H1 (cell line): ENCODE results near the gene CDK2. TPM values are rescaled to one million over a fixed set of nuclear protein-coding genes. Genes with fewer than 3 reads are reported as not detected.

Experiments used
- ATF3 ChIP-seq: IDR thresholded peaks from 2 replicates; pipeline ENCODE4 v1.6.1; 2011; ENCODE audit warnings: low read depth, mild to moderate bottlenecking, low read length; ENCODE audit not compliant: insufficient read depth
- CHD7 ChIP-seq: fragments of 300-600 bp; sonication (generic); IDR thresholded peaks from 2 replicates; pipeline ENCODE4 v1.7.1; 2012; ENCODE audit warnings: low read length, moderate library complexity, mild to moderate bottlenecking, inconsistent platforms; ENCODE audit not compliant: insufficient replicate concordance
- EZH2 ChIP-seq: fragments of 200-600 bp; sonication (generic); IDR thresholded peaks from 2 replicates; pipeline ENCODE4 v1.7.1; 2012; ENCODE audit warnings: low read depth, mild to moderate bottlenecking, moderate library complexity, low read length, inconsistent platforms; ENCODE audit not compliant: severe bottlenecking
- GTF2F1 ChIP-seq: IDR thresholded peaks from 2 replicates; pipeline ENCODE4 v1.6.1; 2012; ENCODE audit warnings: low read depth, low read length, improper control_type of control experiment, borderline replicate concordance
- JUND ChIP-seq: IDR thresholded peaks from 2 replicates; pipeline ENCODE4 v1.6.1; 2011; ENCODE audit warnings: mild to moderate bottlenecking, improper control_type of control experiment, low read length
- MAX ChIP-seq: IDR thresholded peaks from 2 replicates; pipeline ENCODE4 v1.6.1; 2012; ENCODE audit warnings: inconsistent platforms
- NANOG ChIP-seq: IDR thresholded peaks from 2 replicates; pipeline ENCODE4 v1.6.1; 2011; ENCODE audit warnings: low read length, low read depth, mild to moderate bottlenecking, inconsistent platforms; ENCODE audit not compliant: insufficient read depth, poor library complexity, severe bottlenecking
- POLR2A ChIP-seq, 2 experiments: IDR thresholded peaks; 1 replicate in 1 of 2; 2 replicates in 1 of 2; pipeline ENCODE4 v1.6.1; 2011; ENCODE audit warnings: low read depth in 2 of 2, low read length in 2 of 2, mild to moderate bottlenecking in 2 of 2; ENCODE audit errors: control extremely low read depth in 1 of 2
- RFX5 ChIP-seq: IDR thresholded peaks from 2 replicates; pipeline ENCODE4 v1.6.1; 2011; ENCODE audit warnings: low read depth, low read length, improper control_type of control experiment, borderline replicate concordance
- SP4 ChIP-seq: IDR thresholded peaks from 2 replicates; pipeline ENCODE4 v1.6.1; 2012; ENCODE audit warnings: low read length, inconsistent platforms
- TCF12 ChIP-seq: IDR thresholded peaks from 2 replicates; pipeline ENCODE4 v1.6.1; 2011; ENCODE audit warnings: low read depth, mild to moderate bottlenecking, low read length
- polyA plus RNA-seq, 7 experiments: library from polyadenylated mRNA; depleted of rRNA in 3 of 7; stranded (reverse) in 5 of 7; unstranded in 2 of 7; fragments of >200 nt in 5 of 7; fragments of 200-250 nt in 2 of 7; gene quantifications; 1 replicate in 5 of 7; 2 replicates in 1 of 7; 4 replicates in 1 of 7; pipeline versions ENCODE4 v1.2.1 to v1.2.3, GENCODE V29; 2011 to 2013; ENCODE audit warnings: missing spikeins in 2 of 7, mixed read lengths in 2 of 7
- total RNA-seq: library from RNA; stranded (reverse); fragmentation: NEBNext Ultra II Directional; extraction: Animal tissue kit (Norgen Biotek cat#: 25700); gene quantifications from 2 replicates; pipeline ENCODE4 v1.2.1, GENCODE V29; 2021

CDK2 gene
- total and polyA plus RNA-seq, 2 of the 8 experiments (the other 6 are each of a cell fraction or from before 2014, with no cell fraction given), result 39.4 to 42.5 TPM

GRCh38 chr12:55933169-55933798, 33.3 kb upstream of the CDK2 start (continued):
- TF ChIP-seq CHD7, result no peak
- TF ChIP-seq JUND, result no peak
- no peak for TF ChIP-seq MAX
- TF ChIP-seq POLR2A (IDR thresholded peaks at IDR 0.05; ENCODE audit: control extremely low read depth in 1 of 2, low read depth in 2 of 2, low read length in 2 of 2), result no peak
- no peak for TF ChIP-seq EZH2
- TF ChIP-seq RFX5, result no peak
- TF ChIP-seq NANOG, result no peak
- no peak for TF ChIP-seq TCF12
- no peak for TF ChIP-seq ATF3
- TF ChIP-seq GTF2F1, result no peak
- TF ChIP-seq SP4, result no peak
